ENCODE data around the gene EXOC1L. TPM values are rescaled to one million over a fixed set of nuclear protein-coding genes. Genes with fewer than 3 reads are reported as not detected.

Gene EXOC1L
- total RNA-seq, 1 donor from 2014 or later, result not detected

DNA sequence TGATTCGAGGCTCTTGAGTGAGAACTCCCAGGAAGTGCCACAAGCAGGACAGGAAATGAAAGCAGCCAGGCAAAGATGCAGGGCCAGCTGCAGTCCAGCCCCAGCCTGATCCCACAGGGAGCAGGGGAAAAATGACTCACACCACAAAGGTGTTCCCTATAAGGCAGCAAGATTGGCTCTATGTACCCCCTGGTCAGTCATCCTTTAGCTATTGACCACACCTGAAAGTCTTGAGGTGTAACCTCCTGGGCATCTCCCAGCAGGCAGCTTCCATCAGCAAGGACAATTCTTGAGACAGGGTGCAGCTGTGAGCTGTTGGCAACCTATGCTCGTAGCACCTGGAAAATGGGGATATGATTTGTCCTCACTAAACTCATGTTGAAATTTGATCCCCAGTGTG is 27.9 kb upstream of the EXOC1L start:
- Mint-ChIP-seq H3K36me3 (no peaks in the 10 kb centered on the region), H3K27ac (no peak overlapping the region), H3K4me1 (peaks cover 4% of the 10 kb centered on the region), H3K4me3 (no peak overlapping the region), H3K27me3 (ENCODE audit: low read depth) (peaks cover 9% of the 10 kb centered on the region), H3K9me3 (no peaks in the 10 kb centered on the region)
- TF ChIP-seq, protein P1, sequence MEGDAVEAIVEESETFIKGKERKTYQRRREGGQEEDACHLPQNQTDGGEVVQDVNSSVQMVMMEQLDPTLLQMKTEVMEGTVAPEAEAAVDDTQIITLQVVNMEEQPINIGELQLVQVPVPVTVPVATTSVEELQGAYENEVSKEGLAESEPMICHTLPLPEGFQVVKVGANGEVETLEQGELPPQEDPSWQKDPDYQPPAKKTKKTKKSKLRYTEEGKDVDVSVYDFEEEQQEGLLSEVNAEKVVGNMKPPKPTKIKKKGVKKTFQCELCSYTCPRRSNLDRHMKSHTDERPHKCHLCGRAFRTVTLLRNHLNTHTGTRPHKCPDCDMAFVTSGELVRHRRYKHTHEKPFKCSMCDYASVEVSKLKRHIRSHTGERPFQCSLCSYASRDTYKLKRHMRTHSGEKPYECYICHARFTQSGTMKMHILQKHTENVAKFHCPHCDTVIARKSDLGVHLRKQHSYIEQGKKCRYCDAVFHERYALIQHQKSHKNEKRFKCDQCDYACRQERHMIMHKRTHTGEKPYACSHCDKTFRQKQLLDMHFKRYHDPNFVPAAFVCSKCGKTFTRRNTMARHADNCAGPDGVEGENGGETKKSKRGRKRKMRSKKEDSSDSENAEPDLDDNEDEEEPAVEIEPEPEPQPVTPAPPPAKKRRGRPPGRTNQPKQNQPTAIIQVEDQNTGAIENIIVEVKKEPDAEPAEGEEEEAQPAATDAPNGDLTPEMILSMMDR (IDR thresholded peaks at IDR 0.05; ENCODE audit: unreplicated experiment), result no peak
- no peak for DNase-seq (ENCODE audit: low spot score in 2 of 2, unreplicated experiment in 2 of 2)

DNA sequence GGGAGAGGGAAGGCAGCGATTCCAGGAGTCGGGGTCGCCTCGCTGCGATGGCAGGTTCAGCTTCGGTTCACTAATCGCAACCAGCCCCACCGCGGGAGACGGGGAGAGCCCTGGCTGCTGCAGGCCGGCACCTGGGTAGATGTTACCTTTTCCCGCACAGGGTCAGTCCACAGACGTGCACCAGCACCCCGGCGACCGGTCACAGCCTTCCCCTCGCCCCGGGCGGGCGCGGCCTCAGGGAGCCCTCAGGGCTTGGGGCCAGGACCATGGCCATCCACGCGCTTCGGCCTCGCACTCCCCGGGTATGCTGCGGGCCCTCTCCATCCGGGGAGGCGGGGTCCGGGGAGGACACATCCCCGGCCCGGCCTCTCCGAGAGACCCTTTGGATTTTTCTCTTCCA is 26.1 kb upstream of the EXOC1L start:
- DNase-seq (ENCODE audit: low spot score in 2 of 2, unreplicated experiment in 2 of 2), result no peak

DNA sequence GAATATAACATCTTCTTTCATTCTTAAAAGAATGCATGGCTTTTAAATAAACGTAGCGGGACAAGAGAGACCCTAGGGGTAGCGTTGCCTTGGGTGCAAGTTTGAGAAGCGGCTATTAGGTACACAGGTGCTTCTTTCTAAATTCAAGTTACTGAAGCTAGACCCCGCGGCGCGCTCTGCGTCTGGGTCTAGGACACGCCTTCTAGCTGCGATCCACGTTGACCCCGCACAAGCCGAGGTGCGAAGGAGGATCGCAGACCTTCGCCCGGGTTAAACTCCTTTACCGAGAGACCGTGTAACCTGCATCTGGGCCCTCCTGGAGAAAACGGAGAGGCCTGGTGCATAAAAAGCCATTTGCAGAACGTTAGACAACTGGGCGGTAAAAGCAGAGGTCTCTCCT is 25.5 kb upstream of the EXOC1L start:
- TF ChIP-seq, protein P1 (IDR thresholded peaks at IDR 0.05; ENCODE audit: unreplicated experiment), result no peak
- H3K27ac Mint-ChIP-seq, result no peak overlapping the region
- no peaks in the 10 kb centered on the region for H3K36me3 Mint-ChIP-seq
- peaks cover 26% of the 10 kb centered on the region for H3K27me3 Mint-ChIP-seq (ENCODE audit: low read depth)
- DNase-seq (ENCODE audit: low spot score in 2 of 2, unreplicated experiment in 2 of 2), result no peak
- no peak overlapping the region for H3K4me3 Mint-ChIP-seq
- peaks cover 4% of the 10 kb centered on the region for H3K4me1 Mint-ChIP-seq
- no peaks in the 10 kb centered on the region for H3K9me3 Mint-ChIP-seq

More for the DNA sequence above, 26.1 kb upstream of the EXOC1L start:
- no peaks in the 10 kb centered on the region for H3K9me3 Mint-ChIP-seq
- H3K27ac Mint-ChIP-seq, result no peak overlapping the region
- H3K36me3 Mint-ChIP-seq, result no peaks in the 10 kb centered on the region
- peaks cover 4% of the 10 kb centered on the region for H3K4me1 Mint-ChIP-seq
- H3K27me3 Mint-ChIP-seq (ENCODE audit: low read depth), result peaks cover 21% of the 10 kb centered on the region
- TF ChIP-seq, protein P1 (IDR thresholded peaks at IDR 0.05; ENCODE audit: unreplicated experiment), result no peak
- no peak overlapping the region for H3K4me3 Mint-ChIP-seq

DNA sequence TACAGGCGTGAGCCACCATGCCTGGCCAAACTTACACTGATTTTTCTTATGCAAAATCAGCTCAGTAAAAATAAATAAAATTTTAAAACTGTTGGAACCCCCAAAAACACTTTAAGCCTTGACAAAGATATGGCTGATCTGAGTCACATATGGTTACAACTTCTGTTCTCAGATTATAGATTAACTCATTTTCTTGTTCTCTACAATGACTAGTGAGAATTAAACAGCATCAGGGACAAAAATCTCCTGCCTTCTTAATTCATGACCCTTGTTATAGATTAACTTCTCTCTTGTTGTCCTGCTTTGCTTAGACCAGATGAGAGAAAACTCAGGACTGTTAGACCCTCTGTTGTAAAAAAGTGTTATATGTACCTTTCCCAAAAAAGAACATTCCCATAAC is 24.2 kb upstream of the EXOC1L start:
- H3K9me3 Mint-ChIP-seq, result no peaks in the 10 kb centered on the region
- H3K27ac Mint-ChIP-seq, result no peak overlapping the region
- no peak for DNase-seq (ENCODE audit: low spot score in 2 of 2, unreplicated experiment in 2 of 2)
- TF ChIP-seq, protein P1 (IDR thresholded peaks at IDR 0.05; ENCODE audit: unreplicated experiment), result no peak
- H3K36me3 Mint-ChIP-seq, result no peaks in the 10 kb centered on the region
- no peaks in the 10 kb centered on the region for H3K4me1 Mint-ChIP-seq
- no peak overlapping the region for H3K4me3 Mint-ChIP-seq
- H3K27me3 Mint-ChIP-seq (ENCODE audit: low read depth), result peaks cover 28% of the 10 kb centered on the region

DNA sequence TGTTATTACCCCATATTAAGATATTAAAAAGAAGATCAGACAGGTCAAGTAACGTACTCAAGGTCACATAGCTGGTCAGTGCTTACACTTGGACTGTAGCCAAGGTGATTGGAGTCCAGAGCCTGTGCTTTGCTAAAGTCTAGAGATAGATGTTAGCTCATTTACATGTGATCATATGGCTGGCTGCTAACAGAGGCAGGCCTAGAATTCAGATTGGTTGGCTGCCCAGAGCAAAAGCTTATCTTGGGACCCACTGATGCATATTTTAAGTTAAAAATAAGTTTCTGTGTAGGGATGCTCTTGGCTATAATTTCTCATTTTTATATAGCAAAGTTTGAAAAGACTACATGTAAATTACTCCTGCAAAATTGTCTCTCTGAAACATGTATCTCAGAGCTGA is 18.1 kb upstream of the EXOC1L start:
- Mint-ChIP-seq H3K4me1 (no peaks in the 10 kb centered on the region), H3K27ac (no peak overlapping the region), H3K36me3 (no peaks in the 10 kb centered on the region), H3K27me3 (ENCODE audit: low read depth) (peaks cover 39% of the 10 kb centered on the region), H3K4me3 (no peak overlapping the region), H3K9me3 (no peaks in the 10 kb centered on the region)
- DNase-seq (ENCODE audit: low spot score in 2 of 2, unreplicated experiment in 2 of 2), result no peak
- TF ChIP-seq, protein P1 (IDR thresholded peaks at IDR 0.05; ENCODE audit: unreplicated experiment), result no peak

DNA sequence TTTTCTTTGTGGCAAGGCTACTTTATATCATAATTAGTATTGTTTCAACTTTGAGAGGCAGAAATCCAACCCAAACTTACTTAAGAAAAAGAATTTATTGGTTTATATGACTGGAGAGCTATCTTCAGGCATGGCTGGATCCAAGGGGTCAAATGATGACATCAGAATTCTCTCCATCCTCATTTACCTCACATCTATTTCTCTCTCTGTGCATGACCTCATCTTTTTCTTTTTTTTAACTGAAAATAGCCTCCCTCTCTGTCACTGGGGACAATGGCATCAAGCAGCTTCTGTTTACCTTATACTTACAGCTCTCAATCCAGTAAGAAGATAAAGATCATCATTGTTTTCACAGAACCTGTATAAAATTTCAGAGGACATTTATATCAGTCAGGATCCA is 12.0 kb upstream of the EXOC1L start:
- H3K4me1 Mint-ChIP-seq, result no peaks in the 10 kb centered on the region
- H3K27ac Mint-ChIP-seq, result no peak overlapping the region
- no peaks in the 10 kb centered on the region for H3K9me3 Mint-ChIP-seq
- no peak overlapping the region for H3K4me3 Mint-ChIP-seq
- H3K27me3 Mint-ChIP-seq (ENCODE audit: low read depth), result peaks cover 26% of the 10 kb centered on the region
- no peak for DNase-seq (ENCODE audit: low spot score in 2 of 2, unreplicated experiment in 2 of 2)
- H3K36me3 Mint-ChIP-seq, result no peaks in the 10 kb centered on the region
- TF ChIP-seq, protein P1 (IDR thresholded peaks at IDR 0.05; ENCODE audit: unreplicated experiment), result no peak

Measured in mesothelial cell of epicardium (in vitro differentiated cells).